ENCODE results near the gene KRTAP10-11.
"Not testable (repeated sequence)": the region's sequence is repeated elsewhere in the genome, so short reads cannot be mapped to it uniquely, and the experiment has no call there.

Gene KRTAP10-11, protein sequence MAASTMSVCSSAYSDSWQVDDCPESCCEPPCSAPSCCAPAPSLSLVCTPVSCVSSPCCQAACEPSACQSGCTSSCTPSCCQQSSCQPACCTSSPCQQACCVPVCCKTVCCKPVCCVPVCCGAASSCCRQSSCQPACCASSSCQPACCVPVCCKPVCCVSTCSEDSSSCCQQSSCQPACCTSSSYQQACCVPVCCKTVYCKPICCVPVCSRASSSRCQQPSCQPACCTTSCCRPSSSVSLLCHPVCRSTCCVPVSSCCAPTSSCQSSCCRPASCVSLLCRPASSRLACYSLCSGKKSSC

DNA sequence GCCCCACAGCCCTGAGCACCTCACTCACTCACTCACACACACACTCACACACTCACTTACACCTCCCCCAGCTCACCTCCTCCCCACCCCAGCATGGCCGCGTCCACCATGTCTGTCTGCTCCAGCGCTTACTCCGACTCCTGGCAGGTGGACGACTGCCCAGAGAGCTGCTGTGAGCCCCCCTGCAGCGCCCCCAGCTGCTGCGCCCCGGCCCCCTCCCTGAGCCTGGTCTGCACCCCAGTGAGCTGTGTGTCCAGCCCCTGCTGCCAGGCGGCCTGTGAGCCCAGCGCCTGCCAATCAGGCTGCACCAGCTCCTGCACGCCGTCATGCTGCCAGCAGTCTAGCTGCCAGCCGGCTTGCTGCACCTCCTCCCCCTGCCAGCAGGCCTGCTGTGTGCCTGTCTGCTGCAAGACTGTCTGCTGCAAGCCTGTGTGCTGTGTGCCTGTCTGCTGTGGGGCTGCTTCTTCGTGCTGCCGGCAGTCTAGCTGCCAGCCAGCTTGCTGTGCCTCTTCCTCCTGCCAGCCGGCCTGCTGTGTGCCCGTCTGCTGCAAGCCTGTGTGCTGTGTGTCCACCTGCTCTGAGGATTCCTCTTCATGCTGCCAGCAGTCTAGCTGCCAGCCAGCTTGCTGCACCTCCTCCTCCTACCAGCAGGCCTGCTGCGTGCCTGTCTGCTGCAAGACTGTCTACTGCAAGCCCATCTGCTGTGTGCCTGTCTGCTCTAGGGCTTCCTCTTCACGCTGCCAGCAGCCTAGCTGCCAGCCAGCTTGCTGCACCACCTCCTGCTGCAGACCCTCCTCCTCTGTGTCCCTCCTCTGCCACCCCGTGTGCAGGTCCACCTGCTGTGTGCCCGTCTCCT is at the start of gene KRTAP10-11:
TSS of gene KRTAP10-11 (plus strand) at position 49 of the 856 bp plus-strand sequence. CDS start at position 94, 45 bp downstream.
- H3K36me3 ChIP-seq (ENCODE audit: control insufficient read depth in 5 of 5, insufficient read depth in 5 of 5, low read length in 5 of 5); H3K4me3 ChIP-seq (ENCODE audit: low read depth in 1 of 5, low read length in 5 of 5); H3K27ac ChIP-seq (ENCODE audit: low read depth, low read length); H3K4me1 ChIP-seq (ENCODE audit: control insufficient read depth in 5 of 5, insufficient read depth in 5 of 5, low read length in 5 of 5); H3K9ac ChIP-seq (ENCODE audit: low read length in 5 of 5): not testable (repeated sequence)
- Histone ChIP-seq H3K27me3 (ENCODE audit: control insufficient read depth in 5 of 5, insufficient read depth in 4 of 5, low read length in 5 of 5) (peaks cover 3 to 29% (median 16%) of the 10 kb centered on the region in 5 donors), H3K9me3 (ENCODE audit: control insufficient read depth in 5 of 5, low read length in 5 of 5) (peaks cover 4 to 23% (median 11%) of the 10 kb centered on the region in 5 donors)

DNA sequence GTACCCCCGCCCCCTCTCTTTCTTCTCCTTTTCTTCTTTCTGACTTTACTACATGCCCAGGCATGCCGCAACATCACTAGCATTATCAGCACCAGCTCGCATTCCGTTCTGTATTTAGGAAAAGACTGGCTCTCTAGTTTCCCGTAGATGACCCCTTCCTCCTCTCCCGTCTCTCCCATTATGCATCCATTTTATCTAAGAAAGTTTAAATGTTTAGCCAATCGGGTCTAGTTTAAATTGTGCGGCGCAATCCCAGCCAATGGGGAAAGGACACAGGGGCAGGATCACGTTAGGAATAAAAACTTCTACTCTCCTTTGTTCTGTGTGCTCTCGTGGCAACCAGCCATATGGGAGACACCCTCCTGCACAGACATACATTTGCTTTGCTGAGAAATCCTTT is 48.2 kb upstream of the KRTAP10-11 start:
- Histone ChIP-seq H3K9me3 (ENCODE audit: control insufficient read depth in 5 of 5, low read length in 5 of 5) (no peaks in the 10 kb centered on the region), H3K4me1 (ENCODE audit: control insufficient read depth in 5 of 5, insufficient read depth in 5 of 5, low read length in 5 of 5) (peaks cover 0 to 9% (median 0%) of the 10 kb centered on the region in 5 donors), H3K27me3 (ENCODE audit: control insufficient read depth in 5 of 5, insufficient read depth in 4 of 5, low read length in 5 of 5) (peaks cover under 1 to 27% (median 16%) of the 10 kb centered on the region in 5 donors), H3K36me3 (ENCODE audit: control insufficient read depth in 5 of 5, insufficient read depth in 5 of 5, low read length in 5 of 5) (no peaks in the 10 kb centered on the region), H3K27ac (ENCODE audit: low read depth, low read length) (no peak overlapping the region), H3K9ac (ENCODE audit: low read length in 5 of 5) (no peak overlapping the region), H3K4me3 (ENCODE audit: low read depth in 1 of 5, low read length in 5 of 5) (no peak overlapping the region)

DNA sequence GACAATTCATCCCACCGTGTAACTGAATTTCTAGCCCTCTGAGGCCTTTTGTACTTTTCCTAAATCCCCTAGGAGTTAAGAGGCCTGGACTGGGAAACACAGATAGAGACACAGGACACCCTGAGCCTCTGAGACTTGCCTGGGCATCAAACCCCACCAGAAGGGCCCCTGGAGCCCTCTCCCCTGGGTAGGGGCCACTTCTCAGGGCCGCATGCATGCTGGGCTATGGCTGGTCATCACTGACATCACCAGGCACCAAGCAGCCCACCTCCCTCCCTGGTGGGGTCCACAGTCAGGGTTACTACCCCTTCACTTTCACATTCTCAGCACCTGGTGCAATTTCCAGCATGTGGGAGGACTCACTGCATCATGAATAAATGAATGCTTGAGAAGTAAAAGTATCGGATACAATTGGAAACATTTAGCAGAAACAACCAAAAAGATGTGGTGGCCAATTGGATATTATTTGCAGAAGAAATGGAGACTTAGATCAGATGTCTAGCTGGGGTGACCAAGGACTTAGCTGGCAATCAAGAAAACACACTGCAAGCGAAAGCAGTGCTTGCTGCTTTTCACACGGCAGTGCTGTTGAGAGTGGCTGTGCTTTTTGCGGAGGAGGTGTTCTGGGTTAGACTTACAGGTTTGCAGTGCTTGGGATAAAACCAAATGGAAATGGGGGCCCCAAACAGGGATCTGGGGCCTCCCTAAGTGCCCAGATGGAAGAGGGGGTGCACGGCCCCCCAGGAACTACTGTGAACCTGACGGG is 46.8 kb upstream of the KRTAP10-11 start:
- Histone ChIP-seq H3K27me3 (ENCODE audit: control insufficient read depth in 5 of 5, insufficient read depth in 4 of 5, low read length in 5 of 5) (peaks cover 9 to 36% (median 20%) of the 10 kb centered on the region in 5 donors), H3K4me3 (ENCODE audit: low read depth in 1 of 5, low read length in 5 of 5) (no peak overlapping the region), H3K9me3 (ENCODE audit: control insufficient read depth in 5 of 5, low read length in 5 of 5) (peaks cover 0 to 5% (median 0%) of the 10 kb centered on the region in 5 donors), H3K4me1 (ENCODE audit: control insufficient read depth in 5 of 5, insufficient read depth in 5 of 5, low read length in 5 of 5) (no peaks in the 10 kb centered on the region), H3K27ac (ENCODE audit: low read depth, low read length) (no peak overlapping the region), H3K9ac (ENCODE audit: low read length in 5 of 5) (no peak overlapping the region), H3K36me3 (ENCODE audit: control insufficient read depth in 5 of 5, insufficient read depth in 5 of 5, low read length in 5 of 5) (no peaks in the 10 kb centered on the region)

DNA sequence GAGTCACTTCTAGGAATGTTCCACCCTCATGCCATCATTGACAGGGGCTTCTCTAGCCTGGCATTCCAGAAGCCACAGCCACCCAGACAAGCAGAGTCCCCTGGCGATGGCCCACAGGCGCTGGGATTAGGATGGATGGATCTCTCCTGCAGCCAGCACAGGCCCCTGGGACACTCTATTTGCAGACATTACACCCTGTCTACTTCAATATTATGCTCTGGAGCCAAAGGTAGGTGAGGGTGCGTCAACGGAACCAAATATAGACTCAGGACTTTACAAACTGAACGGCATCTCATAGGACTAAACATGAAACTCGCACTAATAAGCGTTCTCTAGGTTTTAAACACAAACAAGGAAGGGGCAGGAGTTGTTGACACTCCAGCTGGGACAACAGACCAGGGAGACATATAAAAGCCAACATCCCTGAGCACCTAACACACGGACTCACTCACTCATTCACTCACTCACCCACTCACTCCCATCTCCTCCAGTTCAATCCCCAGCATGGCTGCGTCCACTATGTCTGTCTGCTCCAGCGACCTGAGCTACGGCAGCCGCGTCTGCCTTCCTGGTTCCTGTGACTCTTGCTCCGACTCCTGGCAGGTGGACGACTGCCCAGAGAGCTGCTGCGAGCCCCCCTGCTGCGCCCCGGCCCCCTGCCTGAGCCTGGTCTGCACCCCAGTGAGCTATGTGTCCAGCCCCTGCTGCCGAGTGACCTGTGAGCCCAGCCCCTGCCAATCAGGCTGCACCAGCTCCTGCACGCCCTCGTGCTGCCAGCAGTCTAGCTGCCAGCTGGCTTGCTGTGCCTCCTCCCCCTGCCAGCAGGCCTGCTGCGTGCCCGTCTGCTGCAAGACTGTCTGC is 45.9 kb upstream of the KRTAP10-11 start, which contains the start of gene KRTAP10-7:
TSS of gene KRTAP10-7 (plus strand) at position 480 of the 861 bp plus-strand sequence. CDS start at position 505, 25 bp downstream.
- H3K27me3 ChIP-seq (ENCODE audit: control insufficient read depth in 5 of 5, insufficient read depth in 4 of 5, low read length in 5 of 5), result peaks cover 9 to 36% (median 20%) of the 10 kb centered on the region in 5 donors
- H3K4me3 ChIP-seq (ENCODE audit: low read depth in 1 of 5, low read length in 5 of 5); H3K9me3 ChIP-seq (ENCODE audit: control insufficient read depth in 5 of 5, low read length in 5 of 5); H3K9ac ChIP-seq (ENCODE audit: low read length in 5 of 5); H3K36me3 ChIP-seq (ENCODE audit: control insufficient read depth in 5 of 5, insufficient read depth in 5 of 5, low read length in 5 of 5); H3K27ac ChIP-seq (ENCODE audit: low read depth, low read length); H3K4me1 ChIP-seq (ENCODE audit: control insufficient read depth in 5 of 5, insufficient read depth in 5 of 5, low read length in 5 of 5): not testable (repeated sequence)

DNA sequence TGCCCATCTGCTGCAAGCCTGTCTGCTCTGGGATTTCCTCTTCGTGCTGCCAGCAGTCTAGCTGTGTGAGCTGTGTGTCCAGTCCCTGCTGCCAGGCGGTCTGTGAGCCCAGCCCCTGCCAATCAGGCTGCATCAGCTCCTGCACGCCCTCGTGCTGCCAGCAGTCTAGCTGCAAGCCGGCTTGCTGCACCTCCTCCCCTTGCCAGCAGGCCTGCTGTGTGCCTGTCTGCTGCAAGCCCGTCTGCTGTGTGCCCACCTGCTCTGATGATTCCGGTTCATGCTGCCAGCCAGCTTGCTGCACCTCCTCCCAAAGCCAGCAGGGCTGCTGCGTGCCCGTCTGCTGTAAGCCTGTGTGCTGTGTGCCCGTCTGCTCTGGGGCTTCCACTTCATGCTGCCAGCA is 45.1 kb upstream of the KRTAP10-11 start:
- peaks cover 9 to 36% (median 20%) of the 10 kb centered on the region in 5 donors for H3K27me3 ChIP-seq (ENCODE audit: control insufficient read depth in 5 of 5, insufficient read depth in 4 of 5, low read length in 5 of 5)
- H3K4me1 ChIP-seq (ENCODE audit: control insufficient read depth in 5 of 5, insufficient read depth in 5 of 5, low read length in 5 of 5); H3K36me3 ChIP-seq (ENCODE audit: control insufficient read depth in 5 of 5, insufficient read depth in 5 of 5, low read length in 5 of 5); H3K27ac ChIP-seq (ENCODE audit: low read depth, low read length); H3K4me3 ChIP-seq (ENCODE audit: low read depth in 1 of 5, low read length in 5 of 5); H3K9me3 ChIP-seq (ENCODE audit: control insufficient read depth in 5 of 5, low read length in 5 of 5); H3K9ac ChIP-seq (ENCODE audit: low read length in 5 of 5): not testable (repeated sequence)

DNA sequence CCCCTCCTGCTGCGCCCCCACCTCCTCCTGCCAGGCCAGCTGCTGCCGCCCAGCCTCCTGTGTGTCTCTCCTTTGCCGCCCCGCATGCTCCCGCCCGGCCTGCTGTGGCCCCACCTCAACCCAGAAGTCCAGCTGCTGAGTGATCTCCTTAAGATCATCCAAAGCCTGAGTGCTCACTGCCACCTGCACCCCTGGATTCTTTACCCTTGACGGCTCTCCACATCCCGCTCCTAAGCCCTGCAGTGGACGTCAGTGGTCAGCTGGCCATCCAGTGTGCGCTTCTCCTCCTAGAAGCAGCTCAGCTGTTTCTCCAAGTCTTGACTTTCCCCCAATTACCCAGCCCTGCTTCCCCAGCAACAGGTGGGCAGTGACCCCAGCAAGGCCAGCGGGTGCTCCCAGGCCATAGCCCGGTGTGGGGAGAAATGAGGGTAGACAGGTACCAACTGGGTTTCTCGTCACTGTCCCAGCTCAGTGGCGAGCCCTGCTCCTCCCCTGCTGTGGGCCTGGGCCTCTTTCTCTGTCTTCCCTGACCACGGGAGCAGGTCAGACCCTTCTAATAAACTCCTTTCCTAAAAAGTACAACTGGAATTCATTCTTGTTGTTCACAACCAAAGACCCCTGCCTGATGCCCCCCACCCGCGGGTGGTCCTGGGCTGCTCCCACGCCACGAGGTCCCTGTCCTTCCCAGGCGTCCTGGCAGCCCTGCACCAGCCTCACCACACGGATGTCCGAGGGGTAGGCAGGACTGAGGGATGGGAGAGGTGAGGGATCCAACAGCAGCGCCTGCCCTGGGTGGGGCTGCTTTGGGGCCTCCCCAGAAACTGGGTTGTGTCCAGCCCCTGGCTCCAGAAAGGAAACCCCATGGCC is 44.4 kb upstream of the KRTAP10-11 start:
- Histone ChIP-seq H3K27me3 (ENCODE audit: control insufficient read depth in 5 of 5, insufficient read depth in 4 of 5, low read length in 5 of 5) (peaks cover 9 to 36% (median 20%) of the 10 kb centered on the region in 5 donors), H3K4me3 (ENCODE audit: low read depth in 1 of 5, low read length in 5 of 5) (no peak overlapping the region), H3K9ac (ENCODE audit: low read length in 5 of 5) (no peak overlapping the region), H3K9me3 (ENCODE audit: control insufficient read depth in 5 of 5, low read length in 5 of 5) (peaks cover 0 to 5% (median 0%) of the 10 kb centered on the region in 5 donors), H3K27ac (ENCODE audit: low read depth, low read length) (no peak overlapping the region), H3K4me1 (ENCODE audit: control insufficient read depth in 5 of 5, insufficient read depth in 5 of 5, low read length in 5 of 5) (no peaks in the 10 kb centered on the region), H3K36me3 (ENCODE audit: control insufficient read depth in 5 of 5, insufficient read depth in 5 of 5, low read length in 5 of 5) (no peaks in the 10 kb centered on the region)

DNA sequence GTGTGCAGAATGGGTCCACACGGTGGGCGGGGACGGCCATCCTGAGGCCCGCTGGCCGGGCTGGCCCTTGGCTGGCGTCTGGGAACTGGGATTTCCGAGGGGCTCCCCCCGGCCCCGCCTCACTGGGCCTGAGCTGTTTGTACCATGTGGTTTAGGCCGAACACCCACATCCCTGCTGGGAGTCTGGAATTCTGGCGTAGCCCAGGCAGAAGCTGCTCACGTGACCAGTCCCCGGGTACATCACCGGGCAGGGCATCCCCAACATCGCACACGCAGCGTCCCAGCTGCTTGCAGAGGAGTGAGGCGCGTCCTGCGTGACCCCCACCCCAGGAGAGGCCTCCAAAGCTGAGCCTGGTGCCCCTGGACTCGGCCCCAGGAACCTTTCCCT is 43.8 kb upstream of the KRTAP10-11 start:
- peaks cover 0 to 5% (median 0%) of the 10 kb centered on the region in 5 donors for H3K9me3 ChIP-seq (ENCODE audit: control insufficient read depth in 5 of 5, low read length in 5 of 5)
- H3K27me3 ChIP-seq (ENCODE audit: control insufficient read depth in 5 of 5, insufficient read depth in 4 of 5, low read length in 5 of 5), result peaks cover 9 to 36% (median 20%) of the 10 kb centered on the region in 5 donors
- H3K27ac ChIP-seq (ENCODE audit: low read depth, low read length), result no peak overlapping the region

DNA sequence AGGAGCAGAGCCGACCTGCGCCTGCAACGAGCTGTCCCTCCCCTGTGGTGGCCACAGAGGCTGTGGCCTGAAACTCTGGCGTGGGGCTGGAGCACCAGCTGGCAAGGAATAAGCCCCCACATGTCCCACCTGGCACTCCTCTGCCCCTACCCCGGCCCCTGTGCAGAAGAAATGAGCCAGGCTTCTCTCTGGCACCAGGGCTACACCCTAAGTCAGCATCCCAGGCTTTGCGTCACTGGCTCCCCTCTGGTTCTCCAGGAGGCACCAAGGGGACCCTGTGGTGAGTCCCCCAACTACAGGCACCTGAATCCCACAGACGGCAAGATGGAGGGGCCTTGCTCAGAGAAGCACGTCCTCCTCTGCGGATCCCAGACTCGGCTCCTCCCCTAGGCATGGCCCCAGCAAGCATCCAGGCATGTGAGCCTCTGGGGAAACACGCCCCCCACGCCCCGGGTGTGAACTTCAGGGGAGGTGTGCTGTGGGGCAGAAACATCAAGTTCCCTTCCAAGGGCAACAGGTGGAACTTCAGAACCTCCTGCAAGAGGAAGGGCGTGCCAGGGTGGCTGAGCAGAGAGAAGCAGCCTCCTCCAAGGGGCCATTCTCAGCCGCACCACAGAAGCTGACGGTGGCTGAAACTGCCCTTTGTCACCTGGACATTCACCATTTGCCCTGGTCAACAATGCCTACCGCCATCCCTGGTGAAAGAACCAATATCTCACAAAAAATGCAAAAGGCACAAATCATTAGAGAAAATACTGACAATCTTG is 42.9 kb upstream of the KRTAP10-11 start:
- peaks cover 9 to 36% (median 20%) of the 10 kb centered on the region in 5 donors for H3K27me3 ChIP-seq (ENCODE audit: control insufficient read depth in 5 of 5, insufficient read depth in 4 of 5, low read length in 5 of 5)
- H3K27ac ChIP-seq (ENCODE audit: low read depth, low read length), result no peak overlapping the region
- no peaks in the 10 kb centered on the region for H3K4me1 ChIP-seq (ENCODE audit: control insufficient read depth in 5 of 5, insufficient read depth in 5 of 5, low read length in 5 of 5)
- H3K36me3 ChIP-seq (ENCODE audit: control insufficient read depth in 5 of 5, insufficient read depth in 5 of 5, low read length in 5 of 5), result no peaks in the 10 kb centered on the region
- no peak overlapping the region for H3K4me3 ChIP-seq (ENCODE audit: low read depth in 1 of 5, low read length in 5 of 5)
- peaks cover 0 to 5% (median 0%) of the 10 kb centered on the region in 5 donors for H3K9me3 ChIP-seq (ENCODE audit: control insufficient read depth in 5 of 5, low read length in 5 of 5)
- no peak overlapping the region for H3K9ac ChIP-seq (ENCODE audit: low read length in 5 of 5)

More for the DNA sequence above, 43.8 kb upstream of the KRTAP10-11 start:
- Histone ChIP-seq H3K4me1 (ENCODE audit: control insufficient read depth in 5 of 5, insufficient read depth in 5 of 5, low read length in 5 of 5) (no peaks in the 10 kb centered on the region), H3K4me3 (ENCODE audit: low read depth in 1 of 5, low read length in 5 of 5) (no peak overlapping the region), H3K9ac (ENCODE audit: low read length in 5 of 5) (no peak overlapping the region), H3K36me3 (ENCODE audit: control insufficient read depth in 5 of 5, insufficient read depth in 5 of 5, low read length in 5 of 5) (no peaks in the 10 kb centered on the region)

All from subcutaneous abdominal adipose tissue (tissue), 5 donors.